HG03039 (cell line): ENCODE measurements around the gene PNRC2.

Experiments
- ATAC-seq: cut with Tn5 transposase; IDR thresholded peaks from one replicate; pipeline ENCODE4 v1.9.1; 2021; ENCODE audit warnings: mild to moderate bottlenecking, moderate library complexity; ENCODE audit not compliant: unreplicated experiment

PNRC2 gene

DNA sequence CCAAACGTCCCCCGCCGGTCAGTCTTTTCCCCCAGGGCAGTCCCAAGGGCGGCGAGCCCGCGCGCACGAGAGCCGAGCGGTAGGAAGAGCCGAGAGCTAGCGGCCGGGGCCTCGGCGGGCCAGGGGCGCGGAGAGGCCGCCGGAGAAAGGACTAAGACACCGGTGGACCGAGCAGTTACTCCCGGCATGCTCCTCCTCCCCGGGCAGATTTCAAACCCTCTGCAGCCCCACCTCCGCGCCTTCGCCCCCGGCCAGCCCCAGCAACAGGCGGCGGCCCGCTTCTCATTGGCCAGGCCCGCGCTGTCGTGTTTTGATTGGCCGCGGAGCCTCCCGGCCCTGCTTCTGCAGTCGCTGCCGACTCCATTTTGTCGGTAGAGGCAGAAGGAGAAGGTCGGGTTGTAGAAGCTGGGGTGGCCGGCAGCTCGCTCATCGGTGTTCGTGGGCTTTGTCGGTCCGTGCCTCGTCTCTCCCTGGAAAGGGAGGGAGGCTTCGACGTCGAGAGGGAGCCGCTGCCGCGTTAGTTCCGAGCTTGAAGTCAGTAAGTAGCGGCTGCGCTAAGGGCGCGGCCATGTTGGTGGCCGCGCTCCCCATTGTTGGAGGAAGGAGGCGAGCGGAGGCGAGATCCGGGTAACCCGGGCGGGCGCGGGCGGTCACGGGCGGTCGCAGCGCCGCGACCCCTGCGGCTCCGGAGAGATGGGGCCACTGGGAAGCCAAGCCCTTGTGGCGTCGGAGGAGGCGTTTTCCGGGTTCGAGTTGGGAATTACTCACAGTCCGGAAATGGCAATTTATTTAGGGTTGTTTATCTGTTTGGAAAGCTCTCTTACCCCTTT lies at the start of gene PNRC2:
PNRC2 (plus strand) TSS at position 368 of the 830 bp plus-strand sequence. CDS start 1,630 bp downstream, outside the sequence.
- ATAC-seq: peak; percentile 67

DNA sequence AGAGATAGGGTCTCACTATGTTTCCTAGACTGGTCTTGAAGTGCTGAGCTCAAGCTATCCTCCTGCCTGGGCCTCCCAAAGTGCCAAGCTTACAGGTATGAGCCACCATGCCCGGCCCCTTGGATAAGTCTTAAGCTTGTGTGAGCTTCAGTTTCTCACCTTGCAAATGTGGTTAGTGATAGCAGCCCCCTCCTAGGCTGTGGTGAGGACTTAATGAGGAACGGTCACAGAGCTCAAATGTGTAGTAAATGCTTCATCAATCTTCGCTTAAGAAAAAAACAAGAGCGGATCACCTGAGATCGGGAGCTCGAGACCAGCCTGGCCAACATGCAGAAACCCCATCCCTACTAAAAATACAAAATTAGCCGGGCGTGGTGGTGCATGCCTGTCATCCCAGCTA lies 49.5 kb upstream of the PNRC2 start:
- no peak for ATAC-seq

DNA sequence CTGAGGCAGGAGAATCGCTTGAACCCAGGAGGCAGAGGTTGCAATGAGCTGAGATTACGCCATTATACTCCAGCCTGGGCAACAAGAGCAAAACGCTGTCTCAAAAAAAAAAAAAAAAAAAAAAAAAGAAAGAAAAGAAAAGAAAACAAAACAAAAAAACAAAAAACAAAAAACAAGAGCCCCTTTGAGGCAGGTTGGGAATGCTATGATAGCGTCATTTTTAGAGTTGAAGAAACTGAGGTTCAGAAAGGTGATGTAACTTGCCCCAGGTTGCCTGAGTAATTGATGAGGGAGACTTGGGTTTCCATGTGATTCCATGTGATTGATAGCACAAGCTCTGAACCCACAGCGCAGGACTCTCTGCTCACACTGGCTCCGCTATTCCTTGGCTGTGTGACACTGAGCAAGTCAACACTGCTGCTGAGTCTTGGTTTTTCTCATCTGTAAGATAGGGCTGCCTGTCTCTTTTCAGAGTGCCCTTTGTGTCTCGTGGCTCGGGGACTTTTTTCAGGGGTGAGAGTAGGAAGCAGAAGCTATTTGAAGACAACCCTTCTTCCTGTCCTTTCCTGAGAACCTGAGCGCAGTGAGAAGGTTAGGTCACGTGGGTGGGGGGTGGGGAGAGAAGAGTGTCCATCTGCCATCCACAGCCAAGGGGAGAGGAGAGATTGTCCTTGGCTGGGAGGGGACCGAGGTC lies 48.9 kb upstream of the PNRC2 start:
- ATAC-seq: no peak

GRCh38 chr1:23911921-23912320 lies 47.7 kb upstream of the PNRC2 start:
- no peak for ATAC-seq

- ATAC-seq: no peak
Measured at GRCh38 chr1:23913212-23913880, 46.3 kb upstream of the PNRC2 start, which contains the start of gene CNR2. TSS of gene CNR2 (minus strand) at chr1:23913362. CDS start at chr1:23875617, 37,745 bp downstream.

GRCh38 chr1:23914921-23915320 lies 44.7 kb upstream of the PNRC2 start:
- no peak for ATAC-seq

DNA sequence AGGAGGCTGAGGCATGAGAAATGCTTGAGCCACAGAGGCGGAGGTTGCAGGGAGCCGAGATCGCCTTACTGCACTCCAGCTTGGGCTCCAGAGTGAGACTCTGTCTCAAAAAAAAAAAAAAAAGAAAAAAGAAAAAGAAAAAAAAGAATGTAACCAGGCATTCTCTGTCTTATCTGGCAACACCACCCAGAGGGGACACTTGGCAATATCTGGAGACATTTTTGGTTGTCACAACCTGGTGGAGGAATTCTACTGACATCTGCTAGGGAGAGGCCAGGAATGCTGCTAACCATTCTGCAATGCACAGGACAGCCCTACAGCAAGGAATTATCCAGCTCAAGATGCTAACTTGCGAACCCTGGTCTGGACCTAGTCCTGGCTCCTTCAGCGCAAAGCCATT lies 44.2 kb upstream of the PNRC2 start:
- no peak for ATAC-seq

DNA sequence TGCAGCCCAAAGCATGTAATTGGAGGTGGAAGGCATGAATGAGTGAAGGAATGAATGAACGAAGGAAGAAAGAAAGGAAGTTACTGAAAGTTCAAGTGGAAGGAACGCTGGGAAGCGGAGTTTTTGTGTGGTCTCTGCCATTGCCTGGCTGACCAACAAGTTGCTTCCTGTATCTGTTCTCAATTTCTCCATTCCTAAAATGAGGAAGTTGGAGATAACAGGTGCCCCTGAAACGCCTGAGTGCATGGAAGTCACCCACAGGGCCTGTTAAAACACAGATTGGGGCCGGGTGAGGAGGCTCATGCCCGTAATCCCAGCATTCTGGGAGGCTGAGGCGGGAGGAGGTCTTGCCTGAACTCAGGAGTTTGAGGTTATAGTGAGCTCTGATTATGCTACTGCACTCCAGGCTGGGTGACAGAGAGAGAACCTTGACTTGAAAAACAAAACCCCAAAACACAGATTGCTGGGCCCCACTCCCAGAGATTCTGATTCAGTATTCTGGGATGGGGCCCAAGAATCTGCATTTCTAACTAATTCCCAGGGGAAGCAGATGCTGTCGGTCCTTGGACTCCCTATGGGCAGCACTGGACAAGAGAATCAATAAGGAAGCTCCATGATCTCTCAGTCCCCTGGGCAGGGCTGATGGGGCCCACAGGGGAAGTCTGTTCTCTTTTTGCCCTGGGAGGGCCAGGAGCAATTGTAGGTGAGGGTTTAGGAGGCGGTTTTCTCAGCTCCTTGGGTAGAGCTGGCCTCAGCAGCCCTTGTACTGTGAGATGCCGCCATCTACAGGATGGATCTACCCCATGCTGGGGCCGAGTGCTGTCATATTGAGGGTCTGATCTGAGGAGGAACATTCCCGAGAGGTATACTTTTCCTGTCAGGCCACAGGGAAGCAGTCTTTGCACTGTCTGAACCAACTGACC lies 43.2 kb upstream of the PNRC2 start:
- ATAC-seq: peak; percentile 46

- ATAC-seq: no peak
Measured at GRCh38 chr1:23922321-23922943, 37.2 kb upstream of the PNRC2 start.

DNA sequence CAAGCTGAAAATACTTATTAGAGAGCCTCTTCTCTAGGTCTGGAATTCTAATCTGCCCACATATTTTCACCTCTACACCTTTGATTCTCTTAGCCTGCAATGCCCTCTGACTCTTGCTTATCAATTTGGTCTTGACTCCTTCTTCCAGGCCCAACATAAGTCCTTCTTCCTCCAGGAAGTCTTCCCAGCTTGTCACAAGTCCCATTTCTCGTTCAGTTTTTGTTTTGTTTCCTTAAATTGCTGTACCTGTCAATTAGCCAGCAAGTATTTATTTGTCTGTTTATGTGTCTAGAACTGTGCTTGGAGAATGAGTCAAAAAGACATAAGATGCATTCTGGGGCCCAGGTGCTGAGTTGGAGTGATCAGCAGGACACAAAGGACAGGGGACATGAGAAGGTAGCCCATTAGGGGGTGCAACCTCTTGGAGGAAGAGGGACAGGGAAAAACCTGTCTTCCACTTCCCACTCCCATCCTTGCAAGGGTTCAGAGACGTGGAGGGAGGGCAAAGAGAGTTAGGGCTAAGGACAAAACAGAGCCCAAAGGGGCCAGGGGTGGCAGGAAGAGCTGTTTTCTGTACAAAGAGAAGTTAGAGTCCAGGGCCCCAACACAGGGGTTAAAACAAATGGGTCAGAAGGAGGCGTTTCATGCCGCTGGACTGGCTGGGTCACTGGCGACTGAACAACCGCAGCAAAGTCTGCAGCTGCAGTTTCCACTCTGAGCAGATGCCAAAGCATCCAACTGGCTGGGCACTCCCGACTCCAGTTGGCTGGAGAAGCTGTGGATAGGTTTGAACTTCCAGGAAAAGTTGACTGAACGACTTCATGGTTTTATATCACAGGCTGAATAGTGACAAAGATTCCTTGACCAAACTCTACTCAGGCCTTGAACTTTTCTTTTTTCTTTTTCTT lies 35.8 kb upstream of the PNRC2 start:
- no peak for ATAC-seq

DNA sequence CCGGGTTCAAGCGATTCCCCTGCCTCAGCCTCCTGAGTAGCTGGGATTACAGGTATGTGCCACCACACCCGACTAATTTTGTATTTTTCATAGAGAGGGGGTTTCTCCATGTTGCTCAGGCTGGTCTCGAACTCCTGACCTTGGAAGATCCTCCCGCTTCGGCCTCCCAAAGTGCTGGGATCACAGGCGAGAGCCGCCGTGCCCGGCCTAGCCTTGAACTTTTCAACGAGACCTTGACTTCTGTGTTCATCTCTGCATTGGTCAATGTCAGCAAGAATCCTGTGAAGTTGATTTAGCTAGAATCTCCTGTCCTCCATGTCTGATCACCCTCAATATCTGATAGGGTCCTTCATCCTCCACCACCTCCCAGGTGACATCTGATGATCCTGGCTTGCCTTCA lies 35.0 kb upstream of the PNRC2 start:
- no peak for ATAC-seq

GRCh38 chr1:23925279-23925678 lies 34.3 kb upstream of the PNRC2 start:
- no peak for ATAC-seq

DNA sequence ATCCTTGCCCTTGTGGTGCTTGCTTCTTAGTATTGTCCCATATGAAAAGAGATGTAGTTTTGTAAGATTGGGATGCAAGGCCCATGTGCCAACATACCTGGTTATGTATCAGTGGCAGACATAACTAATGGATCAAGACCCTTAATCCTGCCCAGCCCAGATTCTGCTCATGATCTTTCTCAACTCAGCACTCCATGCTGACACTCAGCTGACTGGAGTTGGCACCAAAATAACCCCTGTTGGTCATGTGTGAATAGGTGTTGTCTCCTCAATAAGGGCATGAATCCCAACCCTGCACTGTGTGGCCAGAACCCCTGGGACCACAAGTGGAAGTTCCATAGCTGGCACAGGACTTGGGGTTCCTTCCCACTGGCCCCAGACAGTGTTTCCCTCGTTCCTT lies 32.5 kb upstream of the PNRC2 start:
- ATAC-seq: no peak

DNA sequence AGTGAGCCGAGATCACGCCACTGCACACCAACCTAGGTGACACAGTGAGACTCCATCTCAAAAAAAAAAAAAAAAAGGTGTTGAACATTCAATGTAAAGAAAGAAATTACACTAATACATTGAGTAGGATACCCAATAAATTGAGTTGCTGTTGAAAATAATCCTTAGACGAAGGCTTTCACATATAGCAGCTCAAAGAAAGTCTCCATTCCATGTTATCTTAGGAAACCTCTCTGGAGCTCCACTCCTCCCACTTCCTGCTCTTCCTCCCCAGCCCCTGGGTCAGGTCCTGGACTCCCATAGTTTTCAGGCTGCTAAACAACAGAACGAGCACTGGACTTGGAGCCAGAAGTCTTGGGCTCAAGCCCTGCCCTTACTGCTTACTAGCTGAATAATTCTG lies 30.8 kb upstream of the PNRC2 start:
- no peak for ATAC-seq

- no peak for ATAC-seq
Measured at GRCh38 chr1:23930270-23930669, 29.4 kb upstream of the PNRC2 start.

DNA sequence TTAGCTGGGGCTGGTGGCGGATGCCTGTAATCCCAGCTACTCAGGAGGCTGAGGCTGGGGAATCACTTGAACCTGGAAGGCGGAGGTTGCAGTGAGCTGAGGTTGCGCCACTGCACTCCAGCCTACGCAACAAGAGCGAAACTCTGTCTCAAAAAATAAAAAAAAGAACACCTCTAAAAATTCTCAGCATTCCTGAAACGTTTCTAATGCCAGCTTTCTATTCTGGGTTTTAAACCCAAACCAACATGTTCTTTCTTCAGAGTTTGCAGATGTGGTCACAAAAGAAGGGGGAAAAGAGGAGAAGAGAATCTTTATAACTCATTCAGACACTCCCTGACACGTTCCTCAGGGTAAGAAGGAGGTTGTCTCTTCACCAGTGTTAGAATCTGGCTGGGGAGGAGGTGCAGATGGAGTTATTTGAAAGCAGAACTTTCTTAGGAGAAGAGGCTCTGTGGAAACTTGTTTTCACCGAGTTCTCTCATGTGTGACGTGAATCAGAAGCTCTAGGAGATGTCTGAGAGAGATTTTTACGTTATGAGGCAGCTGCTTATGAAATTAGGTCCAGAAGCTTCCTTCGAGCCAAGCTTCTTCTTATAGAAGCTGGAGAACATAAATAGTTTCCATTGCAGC lies 28.7 kb upstream of the PNRC2 start:
- no peak for ATAC-seq

DNA sequence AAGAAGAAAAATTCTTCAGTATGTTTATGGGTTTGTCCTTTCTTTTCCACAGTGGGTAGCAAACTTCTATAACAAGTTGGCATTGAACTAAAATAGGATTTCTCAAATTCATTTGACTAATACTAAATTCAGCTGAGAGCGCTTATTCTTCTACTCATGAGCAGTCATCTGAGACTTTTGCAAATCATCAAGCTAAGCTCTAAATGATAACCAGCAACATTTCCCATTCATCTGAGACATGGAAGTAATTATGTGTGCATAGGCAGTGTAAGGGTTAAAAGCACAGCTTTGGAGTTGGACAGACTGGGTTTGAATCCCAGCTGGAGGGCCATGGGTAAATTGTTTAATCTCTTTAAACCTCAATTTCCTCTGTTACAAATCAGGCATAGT lies 28.1 kb upstream of the PNRC2 start:
- ATAC-seq: no peak

DNA sequence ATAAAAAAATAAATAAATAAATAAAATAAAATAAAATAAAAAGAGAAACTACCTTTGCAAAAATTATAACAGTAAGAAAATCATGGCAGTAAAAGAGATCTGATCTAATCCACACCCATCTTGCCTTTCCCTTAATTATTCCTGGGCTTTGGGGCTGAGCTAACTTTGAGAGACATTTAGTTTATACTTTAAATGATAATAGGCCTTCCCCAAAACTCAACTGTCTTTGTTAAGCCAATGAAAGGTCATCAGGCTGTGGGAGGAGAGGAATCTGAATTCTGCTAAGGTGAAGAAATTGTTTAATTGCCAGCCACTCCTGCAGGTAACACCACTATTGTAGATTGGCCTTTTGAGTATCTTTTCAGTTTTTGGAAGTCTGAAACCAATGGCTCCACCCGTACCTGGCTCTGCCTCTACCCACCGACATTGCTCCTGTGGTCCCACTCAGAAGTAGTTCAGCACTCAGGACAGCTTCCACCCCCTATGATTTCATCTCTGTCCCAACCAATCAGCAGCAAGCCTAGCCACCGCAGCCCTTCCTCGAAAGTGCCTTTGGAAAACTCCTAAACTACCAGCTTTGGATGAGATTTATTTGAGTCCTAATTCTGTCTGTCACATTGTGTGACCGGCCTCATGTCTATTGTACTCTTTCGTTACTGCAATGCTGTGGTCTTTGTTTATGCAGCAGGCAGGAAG lies 23.0 kb upstream of the PNRC2 start:
- ATAC-seq: no peak
